ENCODE results near the gene ACSL4. TPM values are rescaled to one million over a fixed set of nuclear protein-coding genes. Genes with fewer than 3 reads are reported as not detected.
A peak's percentile ranks its signal among the peaks of the same experiment; 100 is the strongest.

The ACSL4 gene
- 28.7 and 31.2 TPM in 2 replicates for total RNA-seq (2014; rRNA removed; shearing (Covaris generic))

- DNase-seq: peak; percentile 75 to 77
- Histone ChIP-seq H3K9me3 (replicated peaks) (no peaks in the 10 kb centered on the region), H3K4me3 (peak within 1 kb of the TSS; percentile 92), H3K4me1 (no peaks in the 10 kb centered on the region), H3K27ac (peak within 1 kb of the TSS; percentile 74), H3K36me3 (no peaks in the 10 kb centered on the region), H3K27me3 (no peaks in the 10 kb centered on the region)
Measured at GRCh38 chrX:109732807-109733612, at the start of gene ACSL4. Gene ACSL4, minus strand, starts transcription at chrX:109733257. Its CDS starts 49,894 bp downstream, at chrX:109683363.

- no peaks in the 10 kb centered on the region for H3K9me3 ChIP-seq (replicated peaks)
- no peaks in the 10 kb centered on the region for H3K4me1 ChIP-seq
- H3K36me3 ChIP-seq: no peaks in the 10 kb centered on the region
- no peaks in the 10 kb centered on the region for H3K27me3 ChIP-seq
- no peak for DNase-seq
- H3K4me3 ChIP-seq: no peak overlapping the region
- no peak overlapping the region for H3K27ac ChIP-seq
Measured at GRCh38 chrX:109777749-109778148, 44.7 kb upstream of the ACSL4 start.

- H3K9me3 ChIP-seq (replicated peaks): no peaks in the 10 kb centered on the region
- no peaks in the 10 kb centered on the region for H3K27me3 ChIP-seq
- no peaks in the 10 kb centered on the region for H3K4me1 ChIP-seq
- no peak overlapping the region for H3K27ac ChIP-seq
- no peak overlapping the region for H3K4me3 ChIP-seq
- no peak for DNase-seq
- no peaks in the 10 kb centered on the region for H3K36me3 ChIP-seq
Measured at GRCh38 chrX:109776986-109777385, 43.9 kb upstream of the ACSL4 start.

- H3K4me1 ChIP-seq: no peaks in the 10 kb centered on the region
- no peak for DNase-seq
- H3K4me3 ChIP-seq: no peak overlapping the region
- H3K27me3 ChIP-seq: no peaks in the 10 kb centered on the region
- no peak overlapping the region for H3K27ac ChIP-seq
- no peaks in the 10 kb centered on the region for H3K9me3 ChIP-seq (replicated peaks)
- H3K36me3 ChIP-seq: no peaks in the 10 kb centered on the region
Measured at GRCh38 chrX:109776432-109776831, 43.4 kb upstream of the ACSL4 start.

GRCh38 chrX:109775386-109775785, 42.3 kb upstream of the ACSL4 start:
- Histone ChIP-seq H3K36me3 (no peaks in the 10 kb centered on the region), H3K4me1 (no peaks in the 10 kb centered on the region), H3K27ac (no peak overlapping the region), H3K9me3 (replicated peaks) (no peaks in the 10 kb centered on the region), H3K4me3 (no peak overlapping the region), H3K27me3 (no peaks in the 10 kb centered on the region)
- no peak for DNase-seq

- Histone ChIP-seq H3K27ac (no peak overlapping the region), H3K27me3 (no peaks in the 10 kb centered on the region), H3K4me3 (no peak overlapping the region), H3K36me3 (no peaks in the 10 kb centered on the region), H3K9me3 (replicated peaks) (no peaks in the 10 kb centered on the region), H3K4me1 (no peaks in the 10 kb centered on the region)
- no peak for DNase-seq
Measured at GRCh38 chrX:109774706-109775105, 41.6 kb upstream of the ACSL4 start.

GRCh38 chrX:109774136-109774535, 41.1 kb upstream of the ACSL4 start:
- DNase-seq: no peak
- Histone ChIP-seq H3K36me3 (no peaks in the 10 kb centered on the region), H3K27me3 (no peaks in the 10 kb centered on the region), H3K4me3 (no peak overlapping the region), H3K9me3 (replicated peaks) (no peaks in the 10 kb centered on the region), H3K27ac (no peak overlapping the region), H3K4me1 (no peaks in the 10 kb centered on the region)

- no peaks in the 10 kb centered on the region for H3K4me1 ChIP-seq
- H3K36me3 ChIP-seq: no peaks in the 10 kb centered on the region
- no peak for DNase-seq
- no peaks in the 10 kb centered on the region for H3K9me3 ChIP-seq (replicated peaks)
- no peaks in the 10 kb centered on the region for H3K27me3 ChIP-seq
- H3K27ac ChIP-seq: no peak overlapping the region
- H3K4me3 ChIP-seq: no peak overlapping the region
Measured at GRCh38 chrX:109773374-109773773, 40.3 kb upstream of the ACSL4 start.

- Histone ChIP-seq H3K9me3 (replicated peaks) (no peaks in the 10 kb centered on the region), H3K4me3 (no peak overlapping the region), H3K36me3 (no peaks in the 10 kb centered on the region), H3K27ac (no peak overlapping the region), H3K27me3 (no peaks in the 10 kb centered on the region), H3K4me1 (no peaks in the 10 kb centered on the region)
- no peak for DNase-seq
Measured at GRCh38 chrX:109770780-109771179, 37.7 kb upstream of the ACSL4 start.

GRCh38 chrX:109760922-109761250, 27.8 kb upstream of the ACSL4 start:
- Histone ChIP-seq H3K27me3 (no peaks in the 10 kb centered on the region), H3K4me3 (no peak overlapping the region), H3K27ac (no peak overlapping the region), H3K36me3 (no peaks in the 10 kb centered on the region), H3K9me3 (replicated peaks) (no peaks in the 10 kb centered on the region), H3K4me1 (no peaks in the 10 kb centered on the region)
- DNase-seq: no peak

- H3K27ac ChIP-seq: no peak overlapping the region
- H3K4me1 ChIP-seq: no peaks in the 10 kb centered on the region
- H3K4me3 ChIP-seq: no peak overlapping the region
- no peak for DNase-seq
- H3K9me3 ChIP-seq (replicated peaks): no peaks in the 10 kb centered on the region
- no peaks in the 10 kb centered on the region for H3K36me3 ChIP-seq
- H3K27me3 ChIP-seq: no peaks in the 10 kb centered on the region
Measured at GRCh38 chrX:109760209-109760921, 27.3 kb upstream of the ACSL4 start.

- H3K27ac ChIP-seq: no peak overlapping the region
- no peaks in the 10 kb centered on the region for H3K4me1 ChIP-seq
- no peaks in the 10 kb centered on the region for H3K36me3 ChIP-seq
- no peak for DNase-seq
- H3K9me3 ChIP-seq (replicated peaks): no peaks in the 10 kb centered on the region
- no peak overlapping the region for H3K4me3 ChIP-seq
- no peaks in the 10 kb centered on the region for H3K27me3 ChIP-seq
Measured at GRCh38 chrX:109753256-109753655, 20.2 kb upstream of the ACSL4 start.

- no peak overlapping the region for H3K4me3 ChIP-seq
- no peak for DNase-seq
- no peaks in the 10 kb centered on the region for H3K36me3 ChIP-seq
- H3K27me3 ChIP-seq: no peaks in the 10 kb centered on the region
- no peaks in the 10 kb centered on the region for H3K4me1 ChIP-seq
- H3K27ac ChIP-seq: no peak overlapping the region
- no peaks in the 10 kb centered on the region for H3K9me3 ChIP-seq (replicated peaks)
Measured at GRCh38 chrX:109751698-109752097, 18.6 kb upstream of the ACSL4 start.

- DNase-seq: no peak
- H3K4me3 ChIP-seq: no peak overlapping the region
- no peaks in the 10 kb centered on the region for H3K4me1 ChIP-seq
- H3K9me3 ChIP-seq (replicated peaks): no peaks in the 10 kb centered on the region
- H3K27me3 ChIP-seq: no peaks in the 10 kb centered on the region
- no peak overlapping the region for H3K27ac ChIP-seq
- no peaks in the 10 kb centered on the region for H3K36me3 ChIP-seq
Measured at GRCh38 chrX:109749207-109749606, 16.1 kb upstream of the ACSL4 start.

GRCh38 chrX:109747681-109748080, 14.6 kb upstream of the ACSL4 start:
- H3K27ac ChIP-seq: no peak overlapping the region
- no peaks in the 10 kb centered on the region for H3K4me1 ChIP-seq
- H3K27me3 ChIP-seq: no peaks in the 10 kb centered on the region
- H3K4me3 ChIP-seq: no peak overlapping the region
- no peaks in the 10 kb centered on the region for H3K9me3 ChIP-seq (replicated peaks)
- H3K36me3 ChIP-seq: no peaks in the 10 kb centered on the region
- no peak for DNase-seq

GRCh38 chrX:109742722-109743121, 9.7 kb upstream of the ACSL4 start:
- H3K4me1 ChIP-seq: no peaks in the 10 kb centered on the region
- DNase-seq: no peak

More at GRCh38 chrX:109742722-109743121, 9.7 kb upstream of the ACSL4 start:
- Histone ChIP-seq H3K27me3 (no peaks in the 10 kb centered on the region), H3K4me3 (no peak overlapping the region), H3K9me3 (replicated peaks) (no peaks in the 10 kb centered on the region), H3K36me3 (no peaks in the 10 kb centered on the region), H3K27ac (no peak overlapping the region)

Data from SJCRH30 (cell line).